HEK293 (cell line): ENCODE measurements around the gene MAP4K4.

Experiments
- CTCF ChIA-PET: fragments of 350-600 bp; formaldehyde crosslinking; extraction: SDS; loops from one replicate; lab custom pipeline; 2021; ENCODE audit warnings: antibody characterized with exemption; lab: Yijun Ruan, JAX
- POLR2A ChIA-PET: fragments of 300-600 bp; formaldehyde crosslinking; extraction: SDS; loops from one replicate; lab custom pipeline; 2020; ENCODE audit warnings: antibody characterized with exemption, inconsistent platforms; lab: Yijun Ruan, JAX
- H3K27ac ChIP-seq: fragments of 200-500 bp; sonication (Bioruptor generic); 2 replicates; pipeline ENCODE4 v1.5.1; 2014; ENCODE audit warnings: low read depth, low read length, control low read depth, inconsistent platforms; ENCODE audit errors: extremely low read depth
- H3K36me3 ChIP-seq, 2 experiments: fragments of 200-500 bp in 1 of 2; sonication (Bioruptor generic) in 1 of 2; 1 replicate in 1 of 2; 2 replicates in 1 of 2; pipeline ENCODE4 v1.5.1; 2014 to 2017; ENCODE audit warnings: inconsistent platforms in 2 of 2, low read length in 2 of 2; ENCODE audit not compliant: control insufficient read depth in 2 of 2, insufficient read depth in 1 of 2
- H3K4me1 ChIP-seq: fragments of 200-500 bp; sonication (Bioruptor generic); 2 replicates; pipeline ENCODE4 v1.5.1; 2014; ENCODE audit warnings: mild to moderate bottlenecking, low read length, inconsistent platforms; ENCODE audit not compliant: control insufficient read depth, insufficient read depth
- H3K4me3 ChIP-seq: 2 replicates; pipeline ENCODE4 v1.5.1; 2011; ENCODE audit warnings: low read depth, mild to moderate bottlenecking, control low read depth, low read length, moderate library complexity
- H3K9me3 ChIP-seq: fragments of 200-500 bp; sonication (Bioruptor generic); 2 replicates; pipeline ENCODE4 v1.5.1; 2014; ENCODE audit warnings: low read depth, low read length, inconsistent platforms; ENCODE audit not compliant: control insufficient read depth, insufficient read depth
- EGR2 ChIP-seq: fragments of 450-650 bp; formaldehyde crosslinking; IDR thresholded peaks from 2 replicates; pipeline ENCODE4 v1.5.1; 2016; ENCODE audit warnings: low read depth, missing biosample characterization, missing genetic modification characterization
- KLF17 ChIP-seq: fragments of 450-650 bp; formaldehyde crosslinking; IDR thresholded peaks from 2 replicates; pipeline ENCODE4 v1.5.1; 2016; ENCODE audit warnings: missing biosample characterization, missing genetic modification characterization
- TSHZ1 ChIP-seq: fragments of 450-650 bp; formaldehyde crosslinking; IDR thresholded peaks from 2 replicates; pipeline ENCODE4 v1.5.1; 2016; ENCODE audit warnings: missing biosample characterization, missing genetic modification characterization, borderline replicate concordance
- ZFHX2 ChIP-seq: fragments of 450-650 bp; formaldehyde crosslinking; conservative IDR thresholded peaks from 2 replicates; pipeline ENCODE4 v1.5.1; 2016; ENCODE audit warnings: missing biosample characterization, missing genetic modification characterization
- ZNF19 ChIP-seq: fragments of 450-650 bp; formaldehyde crosslinking; IDR thresholded peaks from 2 replicates; pipeline ENCODE4; 2016; ENCODE audit warnings: missing biosample characterization, missing genetic modification characterization, low read depth
- ZNF223 ChIP-seq: fragments of 450-650 bp; formaldehyde crosslinking; IDR thresholded peaks from 2 replicates; pipeline ENCODE4 v1.5.1; 2016; ENCODE audit warnings: missing biosample characterization, missing genetic modification characterization
- ZNF248 ChIP-seq: fragments of 450-650 bp; formaldehyde crosslinking; IDR thresholded peaks from 2 replicates; pipeline ENCODE4 v1.5.1; 2017; ENCODE audit warnings: missing biosample characterization, missing genetic modification characterization
- ZNF324 ChIP-seq: fragments of 450-650 bp; formaldehyde crosslinking; IDR thresholded peaks from 2 replicates; pipeline ENCODE4 v1.5.1; 2016; ENCODE audit warnings: missing biosample characterization, missing genetic modification characterization
- ZNF362 ChIP-seq: fragments of 450-650 bp; formaldehyde crosslinking; IDR thresholded peaks from 2 replicates; pipeline ENCODE4 v1.5.1; 2016; ENCODE audit warnings: missing biosample characterization, missing genetic modification characterization
- ZNF404 ChIP-seq: fragments of 450-650 bp; formaldehyde crosslinking; IDR thresholded peaks from 2 replicates; pipeline ENCODE4 v1.5.1; 2017; ENCODE audit warnings: missing biosample characterization, missing genetic modification characterization
- ZNF449 ChIP-seq: fragments of 450-650 bp; formaldehyde crosslinking; IDR thresholded peaks from 2 replicates; pipeline ENCODE4 v1.5.1; 2017; ENCODE audit warnings: missing biosample characterization, mild to moderate bottlenecking, missing genetic modification characterization, moderate library complexity
- ZNF48 ChIP-seq: fragments of 450-650 bp; formaldehyde crosslinking; IDR thresholded peaks from 2 replicates; pipeline ENCODE4 v1.5.1; 2016; ENCODE audit warnings: missing biosample characterization, missing genetic modification characterization
- ZNF624 ChIP-seq: fragments of 450-650 bp; formaldehyde crosslinking; IDR thresholded peaks from 2 replicates; pipeline ENCODE4 v1.5.1; 2017; ENCODE audit warnings: missing biosample characterization, missing genetic modification characterization
- ZNF645 ChIP-seq: fragments of 450-650 bp; formaldehyde crosslinking; IDR thresholded peaks from 2 replicates; pipeline ENCODE4; 2016; ENCODE audit warnings: missing biosample characterization, missing genetic modification characterization
- ZNF658 ChIP-seq: fragments of 450-650 bp; formaldehyde crosslinking; IDR thresholded peaks from 2 replicates; pipeline ENCODE4; 2016; ENCODE audit warnings: missing biosample characterization, missing genetic modification characterization
- ZNF677 ChIP-seq: fragments of 450-650 bp; IDR thresholded peaks from 2 replicates; pipeline ENCODE4 v1.5.0; 2018; ENCODE audit warnings: missing biosample characterization, mild to moderate bottlenecking, missing genetic modification characterization, moderate library complexity

Gene MAP4K4

GRCh38 chr2:101871480-101871879, 174.0 kb downstream of the MAP4K4 start:
- POLR2A ChIA-PET: no interaction called here

GRCh38 chr2:101872480-101872879, 175.0 kb downstream of the MAP4K4 start:
- CTCF ChIA-PET: interaction anchor here (0.6 to 2.8 kb wide), 4 partner anchors 10 to 454 kb away, joined by 3 to 13 read pairs (median 6); no protein-coding TSS in a partner anchor
- H3K36me3 ChIP-seq: peaks cover 26 to 92% of the 10 kb centered on the region in 2 experiments

More at GRCh38 chr2:101871480-101871879, 174.0 kb downstream of the MAP4K4 start:
- H3K9me3 ChIP-seq: no peaks in the 10 kb centered on the region
- no peak for TF ChIP-seq ZNF677 (tag by site-specific recombination)
- 0 out of 2 replicates have a peak, but pooled peaks have one; percentile 14 for TF ChIP-seq ZFHX2 (tag by site-specific recombination)
- TF ChIP-seq EGR2 (tag by site-specific recombination): peak; percentile 18; the same call in 1 of the 2 replicates
- no peak for TF ChIP-seq ZNF248 (tag by site-specific recombination)
- no peak for TF ChIP-seq ZNF362 (tag by site-specific recombination)
- TF ChIP-seq ZNF48 (tag by site-specific recombination): no peak
- H3K4me1 ChIP-seq: no peaks in the 10 kb centered on the region
- peaks cover 25 to 92% of the 10 kb centered on the region in 2 experiments for H3K36me3 ChIP-seq
- H3K27ac ChIP-seq: no peak overlapping the region
- H3K4me3 ChIP-seq: no peak overlapping the region
- CTCF ChIA-PET: interaction anchor here (0.7 to 2.8 kb wide), 3 partner anchors 12 to 860 kb away, joined by 3 to 13 read pairs (median 9); no protein-coding TSS in a partner anchor

More at GRCh38 chr2:101872480-101872879, 175.0 kb downstream of the MAP4K4 start:
- Histone ChIP-seq H3K4me3 (no peak overlapping the region), H3K4me1 (no peaks in the 10 kb centered on the region), H3K9me3 (no peaks in the 10 kb centered on the region), H3K27ac (no peak overlapping the region)
- POLR2A ChIA-PET: no interaction called here
- TF ChIP-seq ZNF624 (tag by site-specific recombination) (no peak), ZNF449 (tag by site-specific recombination) (no peak), ZNF658 (tag by site-specific recombination) (no peak), TSHZ1 (tag by site-specific recombination) (no peak), ZNF645 (tag by site-specific recombination) (no peak), ZNF324 (tag by site-specific recombination) (no peak), ZNF404 (no peak), KLF17 (no peak), ZNF362 (tag by site-specific recombination) (no peak), ZNF223 (no peak), ZNF19 (tag by site-specific recombination) (no peak)
- TF ChIP-seq, all 188 proteins: peak for 0
